GM11168 (cell line): ENCODE results near the gene NKAIN2.
"Not testable (repeated sequence)": the region's sequence is repeated elsewhere in the genome, so short reads cannot be mapped to it uniquely, and the experiment has no call there.

Experiments
- in situ Hi-C: fragments of 300-500 bp; cut with MboI; formaldehyde crosslinking; loops from one replicate; pipeline ENCODE4 v1.12.0; 2022; ENCODE audit warnings: low sequenced_read_pairs; ENCODE audit not compliant: unreplicated experiment

NKAIN2 gene

GRCh38 chr6:124463271-124463670 is 659.6 kb downstream of the NKAIN2 start:
- in situ Hi-C loops = no loop called here

DNA sequence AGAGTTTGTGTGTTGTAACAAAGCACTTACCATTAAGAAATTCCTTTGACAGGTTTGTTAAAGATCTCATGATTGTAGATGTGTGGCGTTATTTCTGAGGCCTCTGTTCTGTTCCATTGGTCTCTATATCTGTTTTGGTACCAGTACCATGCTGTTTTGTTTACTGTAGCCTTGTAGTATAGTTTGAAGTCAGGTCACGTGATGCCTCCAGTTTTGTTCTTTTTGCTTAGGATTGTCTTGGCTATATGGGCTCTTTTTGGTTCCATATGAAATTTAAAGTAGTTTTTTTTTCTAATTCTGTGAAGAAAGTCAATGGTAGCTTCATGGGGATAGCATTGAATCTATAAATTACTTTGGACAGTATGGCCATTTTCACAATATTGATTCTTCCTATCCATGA is 660.9 kb downstream of the NKAIN2 start:
- in situ Hi-C loops = not testable (repeated sequence)

- in situ Hi-C loops = no loop called here
Observed at GRCh38 chr6:124466949-124467348, 663.3 kb downstream of the NKAIN2 start.

- in situ Hi-C loops = no loop called here
Observed at GRCh38 chr6:124467366-124467765, 663.7 kb downstream of the NKAIN2 start.

DNA sequence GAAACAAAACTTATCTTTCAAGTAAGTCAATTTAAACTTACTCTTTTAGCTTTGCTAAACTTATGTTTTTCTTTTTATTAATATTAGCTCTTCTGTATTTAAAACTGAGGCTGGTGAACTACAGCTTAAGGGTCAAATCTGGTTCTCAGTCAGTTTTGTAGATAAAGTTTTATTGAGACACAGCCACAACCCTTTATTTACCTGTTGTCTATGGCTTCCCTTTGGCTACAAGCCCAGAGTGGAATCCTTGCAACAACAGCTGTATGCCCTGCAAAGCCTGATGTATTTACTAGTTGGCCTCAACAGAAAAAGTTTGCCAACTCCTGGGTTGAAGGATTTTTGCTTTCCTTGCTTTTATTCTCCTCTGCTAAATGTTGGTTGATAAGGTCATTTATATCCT is 667.1 kb downstream of the NKAIN2 start:
- in situ Hi-C loops = no loop called here

- in situ Hi-C loops = no loop called here
Observed at GRCh38 chr6:124475176-124475575, 671.5 kb downstream of the NKAIN2 start.

GRCh38 chr6:124478906-124479305 is 675.2 kb downstream of the NKAIN2 start:
- in situ Hi-C loops = no loop called here

- in situ Hi-C loops = no loop called here
Observed at GRCh38 chr6:124479991-124480430, 676.3 kb downstream of the NKAIN2 start.

DNA sequence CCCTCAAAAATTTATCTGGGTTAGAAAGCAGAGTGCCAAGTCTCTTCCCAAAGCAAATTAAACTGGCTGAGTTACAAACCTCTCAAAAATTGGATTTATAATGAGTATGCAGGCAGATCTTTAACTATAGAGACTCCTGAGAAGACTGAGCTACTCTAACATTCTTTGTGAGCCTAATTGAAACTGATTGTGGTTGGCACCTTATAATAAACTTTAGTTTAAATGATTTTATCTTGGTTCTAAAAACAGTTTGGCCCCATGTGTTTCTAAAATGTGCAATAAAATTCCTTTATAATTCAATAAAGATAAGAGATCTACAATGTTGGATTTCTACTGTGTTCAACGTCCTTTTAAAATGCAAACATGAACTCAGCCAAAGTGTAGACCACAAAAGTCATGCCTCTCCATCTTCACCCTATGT is 678.4 kb downstream of the NKAIN2 start:
- in situ Hi-C loops = no loop called here

DNA sequence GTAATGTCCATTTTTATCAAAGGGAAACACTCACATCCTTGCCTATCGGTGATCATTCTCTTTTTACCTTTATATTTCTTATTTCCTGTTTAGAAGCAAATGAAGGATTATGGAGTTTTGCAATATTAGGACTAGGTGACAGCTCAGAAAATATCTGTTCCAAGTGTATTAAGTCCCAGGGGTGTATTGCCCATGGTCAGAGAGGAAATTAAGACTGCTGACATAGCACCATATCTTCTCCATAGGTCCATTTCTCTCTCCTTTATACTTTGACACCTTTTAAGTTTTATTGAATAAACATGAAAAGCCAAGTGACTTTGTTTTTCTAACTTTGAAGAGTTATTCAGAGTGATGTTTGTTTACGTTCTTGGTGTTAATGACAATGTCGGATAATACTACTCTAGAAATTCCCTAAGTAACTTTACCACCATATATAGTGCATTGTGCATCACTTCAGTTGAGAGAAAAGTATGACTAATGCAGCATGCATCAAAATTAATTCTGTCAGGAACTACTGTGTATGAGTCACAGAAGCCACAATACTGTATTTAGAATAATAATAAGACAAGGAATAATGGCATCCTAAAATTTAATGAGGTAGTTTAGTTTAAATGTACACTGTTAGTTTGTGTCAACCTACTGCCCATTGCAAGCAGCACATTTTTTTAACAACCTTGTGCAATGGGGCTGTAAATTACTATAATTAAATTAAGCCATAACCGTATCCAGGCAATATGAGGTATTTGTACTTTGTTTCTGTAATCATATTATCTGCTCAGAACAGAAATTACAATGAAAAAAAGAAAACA is 684.2 kb downstream of the NKAIN2 start:
- in situ Hi-C loops = no loop called here

DNA sequence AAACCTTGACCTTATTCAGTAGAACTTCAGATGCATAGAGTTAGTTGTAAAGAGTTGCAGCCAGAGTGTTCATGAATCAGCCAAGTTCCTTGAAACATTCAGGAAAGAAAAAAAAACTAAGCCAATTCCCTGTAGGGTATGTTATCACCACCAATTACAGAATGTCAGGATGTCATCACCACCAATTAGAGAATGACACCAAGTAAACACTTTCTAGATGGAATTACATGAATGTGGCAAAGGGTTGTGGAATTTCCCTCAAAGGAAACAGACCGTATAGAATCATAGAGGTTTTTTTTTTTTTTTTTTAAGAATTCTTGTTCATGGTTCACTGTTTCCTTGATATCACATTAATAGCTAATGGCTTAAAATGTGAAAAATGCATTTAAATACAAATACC is 686.5 kb downstream of the NKAIN2 start:
- in situ Hi-C loops = no loop called here

DNA sequence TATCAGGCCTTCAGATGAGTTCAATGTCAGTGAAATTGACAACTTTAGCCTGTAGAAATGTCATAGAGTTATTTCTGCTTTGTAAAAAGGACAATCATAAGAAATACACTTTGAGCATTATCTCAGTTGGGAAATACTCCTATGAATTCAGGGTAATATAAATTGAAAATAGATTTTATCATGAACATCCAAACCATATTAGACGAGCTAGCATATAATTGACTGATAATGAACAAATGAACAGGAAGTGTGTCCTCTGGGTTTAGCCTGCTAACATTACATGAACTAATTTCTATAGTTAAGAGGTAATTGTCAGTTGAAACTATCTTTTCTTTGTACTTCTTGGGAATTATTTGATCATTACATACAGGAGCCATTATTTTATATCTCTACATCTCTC is 689.6 kb downstream of the NKAIN2 start:
- in situ Hi-C loops = no loop called here

DNA sequence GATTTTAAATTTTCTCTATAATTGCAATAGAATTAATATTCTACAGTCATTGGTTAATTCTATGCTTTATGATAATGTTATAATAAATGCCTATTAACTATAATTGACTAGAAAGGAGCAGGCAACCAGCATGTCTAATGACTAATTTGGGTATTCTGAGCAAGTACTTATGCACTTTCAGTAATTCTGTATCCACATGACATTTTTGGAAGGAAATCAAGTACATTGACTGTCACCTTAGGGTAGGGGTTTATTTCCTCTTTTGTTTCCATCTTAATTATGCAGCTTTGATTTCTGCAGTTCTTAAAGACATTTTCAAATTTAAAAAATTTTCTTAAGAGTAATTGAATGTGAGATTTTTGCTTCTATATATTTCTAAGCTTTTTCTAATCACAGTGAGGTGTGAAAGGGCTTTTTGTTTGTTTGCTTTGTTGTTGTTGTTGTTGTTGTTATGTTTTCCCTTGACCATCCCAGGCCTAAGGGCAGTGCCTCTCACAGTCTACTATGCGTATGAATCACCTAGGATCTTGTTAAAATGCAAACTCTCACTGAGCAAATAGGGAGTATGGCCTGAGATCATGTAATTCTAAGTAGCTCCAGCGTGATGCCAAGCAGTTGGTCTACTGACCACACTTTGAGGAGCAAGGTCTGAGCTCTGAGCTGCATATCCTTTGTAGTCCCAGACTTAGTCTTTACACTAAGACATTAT is 691.4 kb downstream of the NKAIN2 start:
- in situ Hi-C loops = no loop called here

GRCh38 chr6:124495665-124496190 is 692.1 kb downstream of the NKAIN2 start:
- in situ Hi-C loops = no loop called here

DNA sequence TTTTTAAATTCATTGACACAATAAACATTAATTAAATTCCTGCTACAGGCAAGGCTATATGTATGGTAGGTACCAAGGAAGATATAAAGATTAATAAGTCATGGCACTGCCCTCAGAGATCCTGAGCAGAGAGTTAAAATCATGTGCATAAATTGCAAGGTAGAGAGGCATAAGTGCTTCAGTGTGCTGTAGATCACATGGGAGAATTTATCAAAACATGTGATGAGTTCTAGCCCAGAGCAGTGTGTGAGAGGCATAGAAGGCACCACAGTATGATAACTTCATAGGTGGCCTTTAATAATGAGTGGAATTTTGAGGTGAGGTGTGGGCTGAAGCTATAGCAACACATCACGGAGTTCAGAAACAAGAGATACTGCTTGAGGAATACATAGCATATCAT is 692.7 kb downstream of the NKAIN2 start:
- in situ Hi-C loops = no loop called here

DNA sequence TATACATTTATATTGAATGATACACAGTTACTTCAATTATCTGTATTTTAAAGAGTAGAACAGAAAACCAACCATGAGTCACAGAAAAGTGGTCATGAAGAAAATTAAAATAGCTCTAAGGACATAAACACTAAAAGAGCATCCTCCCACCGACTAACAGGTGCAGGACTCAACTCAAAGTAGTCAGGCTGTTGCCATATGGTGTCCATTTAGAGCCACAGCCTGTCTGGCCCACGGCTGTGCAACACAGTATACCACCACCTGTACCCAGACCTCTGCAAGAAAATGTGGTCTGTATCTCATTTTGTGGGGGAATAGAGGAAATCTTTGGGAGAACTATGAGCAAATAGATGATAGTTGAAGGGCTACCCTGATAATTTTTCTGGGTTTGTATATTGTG is 708.8 kb downstream of the NKAIN2 start:
- in situ Hi-C loops = no loop called here

- in situ Hi-C loops = no loop called here
Observed at GRCh38 chr6:124517339-124517738, 713.7 kb downstream of the NKAIN2 start.

DNA sequence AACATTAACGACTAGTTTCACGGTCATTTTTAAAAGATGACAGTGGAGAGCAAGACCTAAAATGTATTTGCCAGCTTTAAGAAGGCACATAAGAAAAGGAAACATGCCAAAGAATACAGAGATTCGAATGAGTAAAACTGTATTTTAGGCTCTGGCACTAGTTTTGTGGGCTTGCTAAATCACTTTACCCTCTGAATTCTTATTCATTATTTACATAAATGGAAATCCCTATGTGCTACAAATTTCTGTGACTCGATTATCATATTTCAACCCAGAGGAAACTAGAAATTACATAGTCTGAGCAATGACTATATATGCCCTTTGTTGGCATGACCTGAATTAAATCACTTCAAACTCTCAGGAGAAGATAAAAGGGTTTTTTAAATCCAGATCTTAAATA is 716.8 kb downstream of the NKAIN2 start:
- in situ Hi-C loops = no loop called here

DNA sequence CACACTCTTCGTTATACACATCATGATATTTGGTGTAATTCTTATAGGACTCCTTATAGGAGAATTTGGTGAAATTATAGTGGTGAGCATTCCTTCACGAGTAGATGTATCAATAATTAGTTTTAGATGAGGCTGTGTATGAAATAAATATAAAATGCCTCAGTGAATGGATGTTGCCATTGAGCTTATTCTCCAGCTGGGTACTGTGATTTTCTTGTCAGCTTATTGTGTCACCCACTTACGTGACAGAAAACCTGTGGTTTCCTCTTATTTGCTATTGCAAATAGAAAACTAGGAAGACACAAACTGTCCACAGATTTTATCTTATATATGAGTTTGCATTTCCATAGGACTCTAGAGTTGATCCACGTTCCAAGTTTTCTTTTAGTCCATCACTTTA is 718.7 kb downstream of the NKAIN2 start:
- in situ Hi-C loops = no loop called here

- in situ Hi-C loops = no loop called here
Observed at GRCh38 chr6:124524491-124525200, 721.0 kb downstream of the NKAIN2 start.

GRCh38 chr6:124530926-124531325 is 727.3 kb downstream of the NKAIN2 start:
- in situ Hi-C loops = no loop called here
